HepG2 (cell line): ENCODE measurements around the gene CDK9. TPM values are rescaled to one million over a fixed set of nuclear protein-coding genes. Genes with fewer than 3 reads are reported as not detected.
A peak's percentile ranks its signal among the peaks of the same experiment; 100 is the strongest.

Experiments
- ATAC-seq: fragments of 200-7000 bp; cut with Tn5 transposase; 3 replicates; pipeline ENCODE4 v1.9.1; 2020; ENCODE audit warnings: mild to moderate bottlenecking, moderate library complexity
- BruUV-seq: library from RNA; stranded (reverse); fragments of 400-500 nt; replicated peaks from 2 replicates; lab custom pipeline; 2021; lab: Mats Ljungman, UMichigan
- CTCF ChIA-PET: fragments of 300-600 bp; formaldehyde crosslinking; extraction: SDS; loops from one replicate; lab custom pipeline; 2021; ENCODE audit warnings: low total read pairs, inconsistent platforms, low intra/inter-chr PET ratio; lab: Yijun Ruan, JAX
- POLR2A ChIA-PET: fragments of 350-600 bp; sonication (Branson Sonifier 250); formaldehyde crosslinking; loops from one replicate; lab custom pipeline; 2020; ENCODE audit warnings: antibody characterized with exemption, inconsistent platforms; lab: Yijun Ruan, JAX
- DNase-seq: peaks from one replicate; pipeline ENCODE4 v3.0.0-alpha.2; 2015; ENCODE audit warnings: low spot score
- FAIRE-seq: peaks from 3 replicates; lab custom pipeline; 2011; peaks lifted over from hg19 to GRCh38; lab: Jason Lieb, UNC
- H2AFZ ChIP-seq: one replicate; pipeline ENCODE4 v1.6.1; 2011; ENCODE audit warnings: low read length, inconsistent platforms
- H3K27ac ChIP-seq: fragments of 300-600 bp; 3 replicates; pipeline ENCODE4 v1.8.0; 2011; ENCODE audit warnings: mixed run types, mild to moderate bottlenecking, mixed read lengths, low read length, inconsistent platforms; ENCODE audit not compliant: insufficient read depth; ENCODE audit errors: extremely low read length
- H3K27me3 ChIP-seq, 2 experiments: fragments of 200-600 bp in 1 of 2; 2 replicates in 1 of 2; 3 replicates in 1 of 2; pipeline versions ENCODE4 v1.6.0 to v1.8.0; 2011; ENCODE audit warnings: low read length in 2 of 2, mild to moderate bottlenecking in 2 of 2, moderate library complexity in 2 of 2, inconsistent platforms in 1 of 2; ENCODE audit not compliant: insufficient read depth in 2 of 2, control insufficient read depth in 1 of 2
- H3K36me3 ChIP-seq, 2 experiments: fragments of 200-600 bp in 1 of 2; replicated peaks in 1 of 2; 2 replicates in 1 of 2; 3 replicates in 1 of 2; pipeline versions ENCODE4 v1.5.1 to v1.8.0; 2011; ENCODE audit warnings: low read length in 2 of 2, inconsistent platforms in 1 of 2; ENCODE audit not compliant: insufficient read depth in 2 of 2, control insufficient read depth in 1 of 2
- H3K4me1 ChIP-seq: 2 replicates; pipeline ENCODE4 v1.5.1; 2012; ENCODE audit warnings: low read length, inconsistent platforms; ENCODE audit not compliant: insufficient read depth
- H3K4me2 ChIP-seq: 2 replicates; pipeline ENCODE4 v1.6.0; 2011; ENCODE audit warnings: low read depth, low read length, inconsistent platforms
- H3K4me3 ChIP-seq, 3 experiments: fragments of 200-600 bp in 1 of 3; sonication (generic), shearing (Covaris generic) in 1 of 3; replicated peaks in 1 of 3; 2 replicates each; pipeline ENCODE4 v1.5.1; 2011 to 2016; ENCODE audit warnings: low read length in 3 of 3, inconsistent platforms in 2 of 3, low read depth in 2 of 3, mild to moderate bottlenecking in 2 of 3, control low read depth in 1 of 3, mixed read lengths in 1 of 3; ENCODE audit not compliant: insufficient read depth in 1 of 3
- H3K79me2 ChIP-seq: one replicate; pipeline ENCODE4 v1.6.1; 2011; ENCODE audit warnings: low read length, inconsistent platforms; ENCODE audit not compliant: insufficient read depth
- H3K9ac ChIP-seq: 2 replicates; pipeline ENCODE4 v1.6.0; 2011; ENCODE audit warnings: mild to moderate bottlenecking, low read depth, low read length, inconsistent platforms; ENCODE audit not compliant: insufficient read depth
- H3K9me3 ChIP-seq: 2 replicates; pipeline ENCODE4 v1.5.1; 2012; ENCODE audit warnings: mild to moderate bottlenecking, low read length
- H4K20me1 ChIP-seq: 2 replicates; pipeline ENCODE4 v1.6.0; 2011; ENCODE audit warnings: inconsistent platforms, mild to moderate bottlenecking, low read length, moderate library complexity; ENCODE audit not compliant: insufficient read depth
- AGO2 ChIP-seq: fragments of 200-400 bp; formaldehyde crosslinking; optimal IDR thresholded peaks from 2 replicates; pipeline ENCODE3; 2017; ENCODE audit warnings: mild to moderate bottlenecking, low read depth, low read length, moderate library complexity
- KDM1A ChIP-seq: IDR thresholded peaks from 2 replicates; pipeline ENCODE4 v1.6.1; 2016; ENCODE audit warnings: missing compliant biosample characterization
- KMT2B ChIP-seq: IDR thresholded peaks from 2 replicates; pipeline ENCODE4 v1.6.1; 2016; ENCODE audit warnings: missing genetic modification reagents, missing compliant biosample characterization
- MXD4 ChIP-seq: IDR thresholded peaks from 2 replicates; pipeline ENCODE4 v1.6.1; 2016; ENCODE audit warnings: mild to moderate bottlenecking, missing biosample characterization, missing genetic modification reagents
- NBN ChIP-seq: fragments of 450-650 bp; conservative IDR thresholded peaks from 2 replicates; pipeline ENCODE4 v1.6.1; 2017
- PHF5A ChIP-seq: IDR thresholded peaks from one replicate; pipeline ENCODE4 v1.6.1; 2018; ENCODE audit warnings: low read depth, missing genetic modification reagents; ENCODE audit not compliant: unreplicated experiment
- POLR2G ChIP-seq: fragments of 200-400 bp; formaldehyde crosslinking; IDR thresholded peaks from 2 replicates; pipeline ENCODE4 v1.6.1; 2018; ENCODE audit warnings: mild to moderate bottlenecking, low read depth, low read length, moderate library complexity
- PTBP1 ChIP-seq: fragments of 200-400 bp; formaldehyde crosslinking; IDR thresholded peaks from 2 replicates; pipeline ENCODE4 v1.6.1; 2018; ENCODE audit warnings: low read length, low read depth; ENCODE audit not compliant: poor library complexity, severe bottlenecking
- RBM22 ChIP-seq: fragments of 200-400 bp; formaldehyde crosslinking; optimal IDR thresholded peaks from 2 replicates; pipeline ENCODE3; 2017; ENCODE audit warnings: mild to moderate bottlenecking, low read length, moderate library complexity
- REXO4 ChIP-seq: sonication (generic); formaldehyde crosslinking; IDR thresholded peaks from 2 replicates; pipeline ENCODE4 v1.8.0; 2022; ENCODE audit warnings: missing genetic modification reagents, mild to moderate bottlenecking, borderline replicate concordance
- ZNF296 ChIP-seq: sonication (generic); formaldehyde crosslinking; conservative IDR thresholded peaks from 2 replicates; pipeline ENCODE4 v1.5.0; 2020; ENCODE audit warnings: mild to moderate bottlenecking, missing genetic modification reagents
- WGBS: methylation state at CpG from one replicate; pipeline ENCODE4 v1.1.6; 2017; ENCODE audit warnings: low lambda C conversion rate; 5-methylcytosine and 5-hydroxymethylcytosine counted together
- in situ Hi-C: cut with HindIII; loops from 2 replicates; pipeline ENCODE4 v1.10.0; 2017; ENCODE audit warnings: low pct_unique_long_range_greater_than_20kb; ENCODE audit not compliant: extremely low pct_ligation_motif_present
- intact Hi-C: fragments of 100-400 bp; cut with micrococcal nuclease; formaldehyde crosslinking; loops from one replicate; pipeline ENCODE4 v1.10.0; 2022; ENCODE audit not compliant: unreplicated experiment
- polyA plus RNA-seq, 8 experiments: library from polyadenylated mRNA; depleted of rRNA in 3 of 8; stranded (reverse) in 7 of 8; unstranded in 1 of 8; fragments of >200 nt; fragmentation: Illumina TruSeq in 4 of 8; extraction: Trizol in 4 of 8; gene quantifications; 2 replicates each; pipeline versions ENCODE4 v1.2.1 to v1.2.3, GENCODE V29; 2011 to 2016; ENCODE audit warnings: low read depth in 4 of 8, missing spikeins in 1 of 8, mixed read lengths in 1 of 8; ENCODE audit not compliant: insufficient read depth in 1 of 8
- total RNA-seq, 5 experiments: library from RNA; depleted of rRNA; stranded (reverse); fragments of >200 nt; fragmentation: Illumina TruSeq; extraction: Trizol; gene quantifications; 2 replicates each; pipeline ENCODE4 v1.2.3, GENCODE V29; 2016; ENCODE audit warnings: low read depth in 1 of 5
- TF ChIP-seq, protein P1 (sequence below): conservative IDR thresholded peaks from 2 replicates; pipeline ENCODE4 v1.6.1; 2018; ENCODE audit warnings: missing genetic modification reagents
- TF ChIP-seq, protein P2 (sequence below): IDR thresholded peaks from 2 replicates; pipeline ENCODE4 v1.6.1; 2012; ENCODE audit warnings: inconsistent platforms
- TF ChIP-seq, protein P3 (sequence below): IDR thresholded peaks from 2 replicates; pipeline ENCODE4 v1.6.1; 2016
- TF ChIP-seq, protein P4 (sequence below): sonication (generic); formaldehyde crosslinking; IDR thresholded peaks from 2 replicates; pipeline ENCODE4 v1.8.1; 2023; ENCODE audit warnings: mild to moderate bottlenecking, missing genetic modification reagents

Gene CDK9
- total and polyA plus RNA-seq, 2 of the 13 experiments (the other 11 are each of a cell fraction or from before 2014, with no cell fraction given), result 16.8 to 21.5 TPM

DNA sequence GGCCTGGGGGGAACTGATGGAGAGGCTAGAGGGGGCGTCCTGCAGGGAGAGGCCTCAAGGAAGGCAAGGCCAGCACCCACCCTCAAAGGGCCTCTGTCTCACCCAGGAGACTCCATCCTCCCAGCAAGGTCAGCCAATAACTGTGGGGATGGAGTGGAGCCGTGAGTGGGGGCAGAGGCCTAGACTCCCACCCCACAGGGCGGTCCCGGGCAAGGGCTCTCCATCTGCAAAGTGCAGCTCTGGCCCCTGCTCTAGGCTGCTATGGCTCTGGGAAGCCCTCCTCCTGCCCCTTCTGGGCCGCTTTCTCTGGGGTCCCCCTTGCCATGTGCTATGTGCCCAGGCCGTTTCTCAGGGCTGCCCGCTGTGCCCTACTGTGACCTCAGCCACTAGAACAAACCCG lies 30.9 kb downstream of the CDK9 start (continued):
- peak; percentile 20; the same call in 1 of the 2 replicates for TF ChIP-seq POLR2G
- TF ChIP-seq REXO4, result no peak
- TF ChIP-seq MXD4, result no peak
- TF ChIP-seq, protein P1, sequence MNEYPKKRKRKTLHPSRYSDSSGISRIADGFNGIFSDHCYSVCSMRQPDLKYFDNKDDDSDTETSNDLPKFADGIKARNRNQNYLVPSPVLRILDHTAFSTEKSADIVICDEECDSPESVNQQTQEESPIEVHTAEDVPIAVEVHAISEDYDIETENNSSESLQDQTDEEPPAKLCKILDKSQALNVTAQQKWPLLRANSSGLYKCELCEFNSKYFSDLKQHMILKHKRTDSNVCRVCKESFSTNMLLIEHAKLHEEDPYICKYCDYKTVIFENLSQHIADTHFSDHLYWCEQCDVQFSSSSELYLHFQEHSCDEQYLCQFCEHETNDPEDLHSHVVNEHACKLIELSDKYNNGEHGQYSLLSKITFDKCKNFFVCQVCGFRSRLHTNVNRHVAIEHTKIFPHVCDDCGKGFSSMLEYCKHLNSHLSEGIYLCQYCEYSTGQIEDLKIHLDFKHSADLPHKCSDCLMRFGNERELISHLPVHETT (CRISPR knock-in tag), result no peak
- TF ChIP-seq NBN, result no peak
- no peak for TF ChIP-seq ZNF296
- TF ChIP-seq, protein P2, sequence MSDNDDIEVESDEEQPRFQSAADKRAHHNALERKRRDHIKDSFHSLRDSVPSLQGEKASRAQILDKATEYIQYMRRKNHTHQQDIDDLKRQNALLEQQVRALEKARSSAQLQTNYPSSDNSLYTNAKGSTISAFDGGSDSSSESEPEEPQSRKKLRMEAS, result no peak
- no peak for TF ChIP-seq KDM1A (CRISPR knock-in tag)
- no peak for TF ChIP-seq PTBP1
- peak; percentile 48 for TF ChIP-seq RBM22
- TF ChIP-seq, all 625 proteins: peak for 2

DNA sequence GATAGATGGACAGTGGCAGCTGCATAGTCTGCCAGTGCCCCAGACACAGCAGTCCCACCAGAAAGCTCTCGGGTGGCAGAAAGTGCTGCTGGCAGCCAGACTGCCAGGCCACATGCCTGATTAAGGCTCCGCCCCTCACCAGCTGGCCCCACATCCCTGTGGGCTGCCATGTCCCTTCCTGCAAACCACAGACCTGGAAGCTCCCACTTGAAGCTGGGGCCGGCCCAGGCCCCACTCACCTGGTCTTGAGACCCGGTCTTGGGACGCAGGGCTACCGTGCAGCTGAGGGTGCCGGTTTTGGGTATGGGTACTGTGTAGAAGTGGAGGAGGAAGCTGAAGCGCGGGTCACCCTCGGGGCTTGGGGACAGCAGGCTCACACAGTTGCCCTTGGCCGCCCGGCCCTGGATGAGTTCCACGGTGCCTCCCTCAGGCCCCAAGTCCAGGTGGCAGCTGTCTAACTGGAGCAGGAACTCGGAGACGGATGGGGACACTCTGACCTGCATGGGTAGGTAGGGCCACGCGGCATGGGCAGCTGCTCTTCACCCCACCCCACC lies 32.1 kb downstream of the CDK9 start:
- no peak overlapping the region for H3K27ac ChIP-seq
- no peaks in the 10 kb centered on the region for H3K79me2 ChIP-seq
- H3K9me3 ChIP-seq, result no peaks in the 10 kb centered on the region
- TF ChIP-seq KMT2B (no peak), AGO2 (peak; percentile 89), PHF5A (CRISPR knock-in tag) (no peak)
- TF ChIP-seq, protein P3, sequence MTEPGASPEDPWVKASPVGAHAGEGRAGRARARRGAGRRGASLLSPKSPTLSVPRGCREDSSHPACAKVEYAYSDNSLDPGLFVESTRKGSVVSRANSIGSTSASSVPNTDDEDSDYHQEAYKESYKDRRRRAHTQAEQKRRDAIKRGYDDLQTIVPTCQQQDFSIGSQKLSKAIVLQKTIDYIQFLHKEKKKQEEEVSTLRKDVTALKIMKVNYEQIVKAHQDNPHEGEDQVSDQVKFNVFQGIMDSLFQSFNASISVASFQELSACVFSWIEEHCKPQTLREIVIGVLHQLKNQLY (CRISPR knock-in tag), result no peak
- TF ChIP-seq, protein P4, sequence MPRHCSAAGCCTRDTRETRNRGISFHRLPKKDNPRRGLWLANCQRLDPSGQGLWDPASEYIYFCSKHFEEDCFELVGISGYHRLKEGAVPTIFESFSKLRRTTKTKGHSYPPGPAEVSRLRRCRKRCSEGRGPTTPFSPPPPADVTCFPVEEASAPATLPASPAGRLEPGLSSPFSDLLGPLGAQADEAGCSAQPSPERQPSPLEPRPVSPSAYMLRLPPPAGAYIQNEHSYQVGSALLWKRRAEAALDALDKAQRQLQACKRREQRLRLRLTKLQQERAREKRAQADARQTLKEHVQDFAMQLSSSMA (CRISPR knock-in tag), result no peak
- peaks cover 14% of the 10 kb centered on the region for H3K4me1 ChIP-seq
- FAIRE-seq, result no peak
- DNase-seq, result no peak
- ChIA-PET CTCF (no interaction called here), POLR2A (interaction anchor here (1.3 kb wide), 1 partner anchor 16 kb away, joined by 4 read pairs; no protein-coding TSS in a partner anchor)
- in situ Hi-C loops, result no loop called here
- intact Hi-C loops, result no loop called here
- peaks cover 3 to 9% of the 10 kb centered on the region in 2 experiments; a peak in 3 of 5 replicates for H3K36me3 ChIP-seq
- no peak overlapping the region for H2AFZ ChIP-seq
- no peaks in the 10 kb centered on the region for H4K20me1 ChIP-seq
- ATAC-seq, result no peak; the same call in 2 of the 3 replicates
- no peak overlapping the region for H3K9ac ChIP-seq
- WGBS, result 91% methylated on average over 11 of the region's 17 CpGs
- no peak overlapping the region for H3K4me2 ChIP-seq
- BruUV-seq, result no TSS peak
- no peaks in the 10 kb centered on the region for H3K27me3 ChIP-seq
- no peak overlapping the region for H3K4me3 ChIP-seq
